Stimulated activated CD4-positive, alpha-beta T cell treated with anti-CD3 and anti-CD28 coated beads, Interleukin-15, amount 100 ng/mL, for 48 hours (primary cell): Measurements from ENCODE around the gene PAN2.
"Not testable (repeated sequence)": the region's sequence is repeated elsewhere in the genome, so short reads cannot be mapped to it uniquely, and the experiment has no call there.

Experiments
- DNase-seq, 2 donors: peaks; one replicate each; pipeline ENCODE4 v3.0.0-alpha.2; 2020; ENCODE audit warnings: low read depth in 2 of 2

Gene PAN2

DNA sequence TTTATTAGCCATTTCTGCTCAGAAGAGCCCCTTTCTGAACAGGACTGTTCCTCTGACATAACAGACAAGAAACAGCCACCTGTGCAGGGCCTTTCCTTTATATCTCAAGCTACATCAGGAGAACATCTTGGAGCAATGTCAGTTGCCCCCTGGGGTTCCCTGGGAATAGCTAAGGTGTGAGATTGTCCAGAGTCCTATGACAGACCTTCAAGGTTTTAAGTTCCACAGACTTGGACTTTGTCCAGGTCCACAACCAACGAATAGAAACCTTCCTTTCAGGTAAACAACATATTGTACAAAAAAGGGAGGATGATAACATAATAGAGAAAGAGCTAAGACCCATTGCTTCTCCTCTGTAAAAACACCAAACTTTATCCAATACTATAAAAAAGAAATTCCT is 7.8 kb upstream of the PAN2 start:
- no peak for DNase-seq

DNA sequence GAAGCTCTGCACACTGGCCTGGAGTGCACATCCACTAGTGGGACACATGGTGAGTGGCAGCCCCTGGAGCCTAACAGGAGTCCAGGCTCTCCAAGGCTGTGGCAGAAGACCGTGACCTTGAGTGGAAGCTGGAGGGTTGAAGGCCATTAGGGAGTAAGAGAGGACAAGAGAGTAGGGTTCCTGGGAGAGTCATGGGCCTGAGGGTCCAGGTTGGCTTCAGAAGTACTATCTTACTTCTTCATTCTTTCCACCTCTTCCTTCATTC is 5.3 kb upstream of the PAN2 start:
- no peak for DNase-seq

GRCh38 chr12:56338308-56339157 is 4.7 kb upstream of the PAN2 start, which contains the start of gene IL23A:
Gene IL23A (plus strand): TSS chr12:56338884. CDS start chr12:56339045, 161 bp downstream.
- DNase-seq: peak; percentile 84 to 86

DNA sequence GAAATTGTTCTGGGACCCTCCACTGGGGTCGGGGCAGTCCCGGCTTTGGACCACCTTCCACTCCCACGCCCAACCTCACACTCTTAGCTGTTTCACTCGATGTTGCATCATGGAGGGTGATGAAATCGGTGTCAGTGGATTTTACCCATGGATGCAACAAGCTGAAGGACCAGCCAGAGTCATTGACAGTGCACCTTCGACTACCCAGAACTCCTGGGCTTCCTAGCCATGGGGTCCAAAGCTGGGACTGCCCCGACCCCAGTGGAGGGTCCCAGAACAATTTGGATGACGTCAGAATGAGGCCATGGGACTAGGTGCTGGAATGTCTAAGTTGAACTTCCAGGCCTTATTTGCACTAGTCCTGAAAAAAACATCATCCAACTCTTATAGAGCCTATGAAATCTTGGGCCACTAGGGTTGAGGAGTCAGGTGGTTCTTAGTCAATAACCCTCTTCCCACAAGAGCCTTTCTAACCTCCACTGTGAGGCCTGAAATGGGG is 4.0 kb upstream of the PAN2 start:
- no peak for DNase-seq

DNA sequence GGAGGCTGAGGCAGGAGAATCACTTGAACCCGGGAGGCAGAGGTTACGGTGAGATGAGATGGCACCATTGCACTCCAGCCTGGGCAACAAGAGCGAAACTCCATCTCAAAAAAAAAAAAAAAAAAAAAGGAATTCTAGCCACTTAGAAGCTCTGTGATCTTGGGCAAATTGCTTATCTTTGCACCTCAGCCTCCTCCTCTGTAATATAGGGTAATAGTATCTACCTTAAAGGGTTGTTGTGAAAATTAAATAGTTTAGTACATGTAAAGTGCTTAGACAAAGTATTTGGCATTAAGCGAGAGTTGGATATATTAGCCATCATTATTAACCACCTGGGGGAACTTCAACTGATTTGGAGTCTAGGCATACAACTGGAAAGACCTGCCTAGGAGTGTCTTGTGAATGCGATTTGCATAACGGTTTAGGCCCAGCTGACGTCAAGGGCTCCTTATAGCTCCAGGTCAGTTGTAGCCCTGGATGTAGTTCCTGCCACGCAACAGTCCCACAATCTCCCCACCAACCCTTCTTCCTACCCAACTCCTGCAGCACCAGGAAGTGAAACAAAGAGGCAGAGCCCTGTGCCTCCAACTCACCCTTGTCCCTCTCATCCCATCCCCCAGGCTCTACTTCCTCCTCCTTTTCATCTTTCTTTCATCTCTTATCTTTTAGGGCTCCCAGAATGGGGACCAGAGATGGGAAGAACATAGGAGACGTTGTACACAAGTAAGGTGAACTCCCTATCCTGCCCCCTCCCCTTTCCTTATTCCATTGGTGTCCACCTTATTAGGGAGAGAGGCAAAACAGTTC is 2.8 kb upstream of the PAN2 start:
- no peak for DNase-seq

GRCh38 chr12:56335527-56335926 is 1.7 kb upstream of the PAN2 start:
- not testable (repeated sequence) for DNase-seq

- no peak for DNase-seq
These were observed 642 bp upstream of the PAN2 start for GRCh38 chr12:56334490-56334793.

- no peak for DNase-seq
These were observed 562 bp downstream of the PAN2 start for GRCh38 chr12:56333197-56333678.

DNA sequence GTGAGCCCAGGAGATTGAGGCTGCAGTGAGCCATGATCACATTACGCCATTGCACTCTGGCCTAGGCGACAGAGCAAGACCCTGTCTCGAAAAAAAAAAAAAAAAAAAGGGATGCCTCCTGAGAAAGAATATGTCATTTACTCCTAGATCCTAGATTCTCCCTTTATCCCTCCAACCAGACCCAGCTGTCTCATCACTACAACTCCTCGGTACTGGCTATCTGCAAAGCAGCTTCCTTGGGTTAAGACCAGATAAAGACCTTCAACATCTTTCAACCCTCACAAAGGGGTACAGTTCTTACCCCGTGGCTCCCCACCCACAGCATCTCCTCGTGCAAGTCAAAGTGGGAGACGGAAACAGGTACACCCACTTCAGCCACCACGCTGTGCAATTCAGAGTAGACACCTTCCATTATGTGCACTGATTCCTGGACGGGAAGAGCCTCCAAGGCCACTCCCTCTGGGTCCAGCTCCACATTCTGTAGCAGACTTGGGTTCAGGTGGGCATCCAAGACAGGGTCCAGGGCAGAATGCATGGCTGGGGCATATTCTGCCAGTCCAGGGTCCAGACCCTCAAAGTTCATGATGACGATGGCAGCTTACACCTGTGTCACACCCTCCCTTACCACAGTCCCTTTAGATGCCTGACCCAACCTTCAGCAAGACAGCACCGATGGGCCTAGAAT is 1.1 kb downstream of the PAN2 start:
- DNase-seq: no peak

- DNase-seq: no peak
These were observed 2.8 kb downstream of the PAN2 start for GRCh38 chr12:56330936-56331490.

DNA sequence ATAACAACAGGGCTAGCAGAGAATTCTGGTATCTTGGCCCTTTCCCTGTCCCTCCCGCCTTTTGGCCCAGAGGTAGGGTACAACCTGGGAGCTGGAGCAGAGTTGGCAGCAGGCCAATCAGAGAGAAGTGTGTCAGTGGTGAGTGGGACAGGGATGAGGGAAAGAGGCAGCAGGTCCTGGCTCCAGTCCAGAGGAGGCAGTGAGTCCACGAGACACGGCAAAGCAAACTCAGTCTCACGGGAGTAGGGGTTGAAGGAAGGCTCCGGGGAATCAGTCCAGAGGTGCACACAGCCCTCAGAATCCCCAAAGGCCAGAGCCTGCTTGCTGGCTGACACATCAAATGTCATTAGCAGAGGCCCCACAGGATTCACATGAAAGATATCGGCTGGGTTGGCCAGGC is 7.3 kb downstream of the PAN2 start:
- DNase-seq: no peak

GRCh38 chr12:56326126-56326525 is 7.7 kb downstream of the PAN2 start:
- DNase-seq: no peak

GRCh38 chr12:56324206-56324605 is 9.6 kb downstream of the PAN2 start:
- no peak for DNase-seq

GRCh38 chr12:56321610-56322009 is 12.2 kb downstream of the PAN2 start:
- DNase-seq: not testable (repeated sequence)

- no peak for DNase-seq
These were observed 12.8 kb downstream of the PAN2 start for GRCh38 chr12:56321027-56321426.

DNA sequence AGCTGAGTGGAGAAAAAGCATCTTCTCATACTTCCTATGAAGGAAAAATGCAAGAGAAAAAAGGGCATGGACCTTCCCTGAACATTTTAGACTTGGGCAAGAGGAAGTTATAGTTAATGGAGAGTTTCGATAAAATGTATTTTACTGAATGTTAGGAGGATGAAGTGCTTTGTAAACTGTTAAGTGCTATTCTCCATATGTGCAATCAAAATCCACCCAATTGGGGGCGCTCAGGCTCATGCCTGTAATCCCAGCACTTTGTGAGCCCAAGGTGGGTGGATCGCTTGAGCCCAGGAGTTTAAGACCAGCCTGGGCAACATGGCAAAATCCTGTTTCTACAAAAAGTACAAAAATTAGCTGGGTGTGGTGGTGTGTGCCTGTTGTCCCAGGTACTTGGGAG is 16.1 kb downstream of the PAN2 start:
- DNase-seq: no peak

- peak; percentile 91 to 92 for DNase-seq
These were observed 18.0 kb downstream of the PAN2 start, which contains the start of gene CNPY2 for GRCh38 chr12:56315622-56316473. Gene CNPY2 (minus strand): TSS chr12:56315988. CDS start chr12:56315217, 771 bp downstream.

- DNase-seq: no peak
These were observed 18.6 kb downstream of the PAN2 start for GRCh38 chr12:56315249-56315621.

DNA sequence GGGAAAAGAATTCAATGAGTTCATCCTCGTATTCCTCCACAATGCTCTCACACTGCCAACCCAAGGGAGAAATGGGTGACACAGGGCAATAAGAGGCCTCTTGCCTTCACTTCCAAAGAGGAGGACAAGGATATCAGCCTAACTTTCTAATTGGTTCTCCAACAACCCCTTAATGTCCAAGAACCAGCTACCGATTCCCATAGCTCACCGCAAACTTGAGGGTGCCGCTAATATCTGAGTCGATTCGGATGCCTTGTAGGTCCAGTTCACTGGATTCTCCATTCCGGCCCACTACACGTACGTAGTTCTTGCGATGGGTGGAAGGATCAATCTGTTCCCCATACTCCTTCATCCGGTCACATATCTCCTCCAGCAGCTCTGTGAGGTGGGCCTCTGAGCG is 22.8 kb downstream of the PAN2 start:
- DNase-seq: no peak

GRCh38 chr12:56308714-56309113 is 25.1 kb downstream of the PAN2 start:
- DNase-seq: no peak
